ENCODE measurements around the gene PTPRM.

PTPRM gene

GRCh38 chr18:7813131-7813530 is 246.0 kb downstream of the PTPRM start:
- Histone ChIP-seq H4K20me1 (ENCODE audit: insufficient read depth, low read length) (no peaks in the 10 kb centered on the region), H3K9ac (ENCODE audit: low read depth, low read length) (no peak overlapping the region), H3K4me1 (ENCODE audit: insufficient read depth, low read length) (no peaks in the 10 kb centered on the region), H2AFZ (ENCODE audit: low read depth, low read length) (no peak overlapping the region), H3K4me2 (ENCODE audit: insufficient read depth, low read length) (no peak overlapping the region), H3K79me2 (ENCODE audit: insufficient read depth, low read length) (no peaks in the 10 kb centered on the region), H3K27me3 (ENCODE audit: insufficient read depth, low read length, poor library complexity) (no peaks in the 10 kb centered on the region), H3K36me3 (ENCODE audit: insufficient read depth, low read length) (no peaks in the 10 kb centered on the region), H3K4me3 (ENCODE audit: low read depth in 1 of 2, low read length in 2 of 2) (no peak overlapping the region), H3K27ac (ENCODE audit: low read length) (no peak overlapping the region), H3K9me3 (ENCODE audit: insufficient read depth, low read length, severe bottlenecking) (peaks cover 17% of the 10 kb centered on the region)
- ATAC-seq (ENCODE audit: insufficient read depth, low read depth) (no peak), DNase-seq (no peak)
- TF ChIP-seq CTCF (IDR thresholded peaks at IDR 0.05; ENCODE audit: borderline replicate concordance, extremely low read depth, low read length, poor library complexity, severe bottlenecking) (no peak), EZH2 (IDR thresholded peaks at IDR 0.05; ENCODE audit: borderline replicate concordance, low read depth, low read length, severe bottlenecking) (no peak)

DNA sequence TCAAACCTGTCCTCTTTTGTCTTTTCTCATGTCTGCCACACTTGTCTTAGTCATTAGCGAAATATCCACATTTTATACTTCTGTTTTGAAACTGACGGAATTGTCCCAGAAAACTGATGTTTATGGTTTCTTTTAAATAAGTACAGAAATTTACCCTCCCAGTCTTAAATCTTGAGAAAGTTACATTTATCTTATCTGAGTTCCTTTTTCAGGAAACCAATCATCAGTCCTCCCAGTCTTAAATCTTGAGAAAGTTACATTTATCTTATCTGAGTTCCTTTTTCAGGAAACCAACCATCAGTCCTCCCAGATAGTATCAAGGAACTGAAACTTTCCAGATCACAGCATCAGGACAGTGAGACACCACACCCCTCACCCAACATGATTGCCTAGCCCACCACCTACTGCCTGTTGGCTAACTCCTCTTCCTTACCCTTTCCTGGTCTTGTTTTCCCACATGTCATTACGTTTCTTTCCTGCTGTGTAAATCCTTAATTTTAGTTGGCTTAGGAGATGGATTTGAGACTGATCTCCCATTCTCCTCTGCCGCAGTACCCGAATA is 247.7 kb downstream of the PTPRM start:
- Histone ChIP-seq H4K20me1 (ENCODE audit: insufficient read depth, low read length) (no peaks in the 10 kb centered on the region), H3K36me3 (ENCODE audit: insufficient read depth, low read length) (no peaks in the 10 kb centered on the region), H3K27ac (ENCODE audit: low read length) (no peak overlapping the region), H3K4me3 (ENCODE audit: low read depth in 1 of 2, low read length in 2 of 2) (no peak overlapping the region), H3K9ac (ENCODE audit: low read depth, low read length) (no peak overlapping the region), H2AFZ (ENCODE audit: low read depth, low read length) (no peak overlapping the region), H3K79me2 (ENCODE audit: insufficient read depth, low read length) (no peaks in the 10 kb centered on the region), H3K4me1 (ENCODE audit: insufficient read depth, low read length) (no peaks in the 10 kb centered on the region), H3K4me2 (ENCODE audit: insufficient read depth, low read length) (no peak overlapping the region), H3K27me3 (ENCODE audit: insufficient read depth, low read length, poor library complexity) (no peaks in the 10 kb centered on the region), H3K9me3 (ENCODE audit: insufficient read depth, low read length, severe bottlenecking) (peaks cover 17% of the 10 kb centered on the region)
- no peak for ATAC-seq (ENCODE audit: insufficient read depth, low read depth)
- no peak for DNase-seq
- no peak for TF ChIP-seq CTCF (IDR thresholded peaks at IDR 0.05; ENCODE audit: borderline replicate concordance, extremely low read depth, low read length, poor library complexity, severe bottlenecking)

DNA sequence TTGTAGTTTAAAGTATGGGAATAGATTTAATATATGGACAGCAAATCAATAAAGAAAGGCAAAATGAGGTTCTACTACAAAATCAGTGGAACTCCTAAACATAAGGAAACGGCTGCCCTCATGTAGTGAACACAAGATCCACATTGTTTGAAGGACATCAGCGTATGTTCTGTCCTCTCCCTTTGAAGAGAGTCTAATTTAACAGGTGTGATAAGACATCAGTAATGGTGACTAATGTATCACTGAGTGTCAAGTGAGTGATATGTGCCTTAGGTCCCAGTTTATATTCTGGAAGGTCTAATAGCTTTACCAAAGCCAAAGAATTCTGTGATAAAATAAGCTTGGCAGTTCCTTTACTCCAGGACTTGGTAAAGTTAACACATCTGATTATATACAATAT is 248.7 kb downstream of the PTPRM start:
- no peak overlapping the region for H2AFZ ChIP-seq (ENCODE audit: low read depth, low read length)
- DNase-seq: no peak
- H3K79me2 ChIP-seq (ENCODE audit: insufficient read depth, low read length): no peaks in the 10 kb centered on the region
- no peaks in the 10 kb centered on the region for H3K27me3 ChIP-seq (ENCODE audit: insufficient read depth, low read length, poor library complexity)
- H3K27ac ChIP-seq (ENCODE audit: low read length): no peak overlapping the region
- peaks cover 17% of the 10 kb centered on the region for H3K9me3 ChIP-seq (ENCODE audit: insufficient read depth, low read length, severe bottlenecking)
- no peak overlapping the region for H3K9ac ChIP-seq (ENCODE audit: low read depth, low read length)
- ATAC-seq (ENCODE audit: insufficient read depth, low read depth): no peak
- no peaks in the 10 kb centered on the region for H3K4me1 ChIP-seq (ENCODE audit: insufficient read depth, low read length)
- TF ChIP-seq EZH2 (IDR thresholded peaks at IDR 0.05; ENCODE audit: borderline replicate concordance, low read depth, low read length, severe bottlenecking) (no peak), CTCF (IDR thresholded peaks at IDR 0.05; ENCODE audit: borderline replicate concordance, extremely low read depth, low read length, poor library complexity, severe bottlenecking) (no peak)
- no peaks in the 10 kb centered on the region for H4K20me1 ChIP-seq (ENCODE audit: insufficient read depth, low read length)
- no peaks in the 10 kb centered on the region for H3K36me3 ChIP-seq (ENCODE audit: insufficient read depth, low read length)
- no peak overlapping the region for H3K4me3 ChIP-seq (ENCODE audit: low read depth in 1 of 2, low read length in 2 of 2)
- H3K4me2 ChIP-seq (ENCODE audit: insufficient read depth, low read length): no peak overlapping the region

Measured in DND-41 (cell line).